GM21737 (cell line): ENCODE data around the gene LSM3.

Source experiments
- ATAC-seq: cut with Tn5 transposase; IDR thresholded peaks from one replicate; pipeline ENCODE4 v1.9.1; 2021; ENCODE audit warnings: mild to moderate bottlenecking, moderate library complexity; ENCODE audit not compliant: unreplicated experiment

Gene LSM3

GRCh38 chr3:14156843-14157561 lies 21.6 kb upstream of the LSM3 start:
- ATAC-seq, result no peak

DNA sequence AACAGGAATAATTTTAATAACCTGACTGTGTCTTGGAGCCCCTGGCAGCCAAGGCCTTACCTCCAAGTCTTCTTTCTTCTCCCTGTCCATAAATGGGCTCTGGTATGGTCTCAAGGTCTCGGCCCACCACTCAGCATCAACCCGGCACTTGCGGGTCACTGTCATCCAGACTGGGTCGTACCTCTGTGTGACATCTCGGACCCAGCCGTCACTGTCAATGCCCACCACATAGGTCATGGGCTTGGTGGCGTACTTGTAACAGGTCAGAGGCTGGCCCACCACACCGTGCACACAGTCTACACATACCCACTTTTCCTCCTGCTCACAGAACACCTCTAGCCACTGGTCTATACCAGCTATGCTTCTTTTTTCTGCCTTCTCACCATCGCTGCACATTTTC lies 20.7 kb upstream of the LSM3 start:
- ATAC-seq, result no peak

DNA sequence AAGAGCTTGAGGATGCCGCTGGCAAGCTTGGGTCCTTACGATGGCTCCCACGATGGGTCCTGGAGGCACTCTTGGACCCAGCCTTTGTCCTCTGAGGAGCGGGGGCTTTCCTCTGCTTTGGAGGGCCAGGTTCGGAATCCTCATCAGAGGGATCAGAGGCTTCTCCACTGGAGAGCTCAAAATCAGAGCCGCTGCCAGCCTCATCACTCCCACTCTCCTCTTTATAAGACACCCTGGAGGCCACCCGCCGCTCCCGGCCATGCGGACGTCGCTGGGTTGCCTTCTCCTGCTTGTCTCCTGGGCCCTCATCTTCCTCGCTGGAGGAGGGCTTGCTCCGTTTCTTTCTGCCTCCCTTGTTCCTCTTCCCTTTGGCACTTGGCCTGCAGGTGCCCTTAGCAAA lies 20.2 kb upstream of the LSM3 start:
- no peak for ATAC-seq

GRCh38 chr3:14159426-14159825 lies 19.2 kb upstream of the LSM3 start:
- no peak for ATAC-seq

- ATAC-seq, result no peak
These were observed 17.3 kb upstream of the LSM3 start for GRCh38 chr3:14161282-14161681.

- no peak for ATAC-seq
These were observed 16.4 kb upstream of the LSM3 start for GRCh38 chr3:14162178-14162577.

GRCh38 chr3:14166877-14167603 lies 11.6 kb upstream of the LSM3 start:
- ATAC-seq, result no peak

DNA sequence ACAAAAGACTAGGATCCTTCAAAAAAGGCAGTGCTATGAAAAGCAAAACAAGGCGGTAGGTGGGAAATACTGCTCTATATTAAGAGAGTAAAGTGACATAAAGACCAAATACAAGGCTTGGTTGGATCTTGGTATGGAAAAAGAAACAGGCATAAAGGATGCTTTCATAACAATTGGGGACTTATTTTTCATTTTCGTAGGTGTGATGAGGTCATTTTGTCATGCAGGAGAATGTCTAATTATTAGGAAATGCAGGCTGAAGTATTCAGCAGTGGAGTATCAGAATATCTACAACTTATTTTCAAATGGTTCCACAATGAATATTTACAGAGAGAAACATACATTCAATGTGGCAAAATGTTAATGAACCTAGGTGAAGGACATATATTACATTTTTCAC lies 9.2 kb upstream of the LSM3 start:
- no peak for ATAC-seq

- ATAC-seq, result no peak
These were observed 8.7 kb upstream of the LSM3 start for GRCh38 chr3:14169871-14170270.

DNA sequence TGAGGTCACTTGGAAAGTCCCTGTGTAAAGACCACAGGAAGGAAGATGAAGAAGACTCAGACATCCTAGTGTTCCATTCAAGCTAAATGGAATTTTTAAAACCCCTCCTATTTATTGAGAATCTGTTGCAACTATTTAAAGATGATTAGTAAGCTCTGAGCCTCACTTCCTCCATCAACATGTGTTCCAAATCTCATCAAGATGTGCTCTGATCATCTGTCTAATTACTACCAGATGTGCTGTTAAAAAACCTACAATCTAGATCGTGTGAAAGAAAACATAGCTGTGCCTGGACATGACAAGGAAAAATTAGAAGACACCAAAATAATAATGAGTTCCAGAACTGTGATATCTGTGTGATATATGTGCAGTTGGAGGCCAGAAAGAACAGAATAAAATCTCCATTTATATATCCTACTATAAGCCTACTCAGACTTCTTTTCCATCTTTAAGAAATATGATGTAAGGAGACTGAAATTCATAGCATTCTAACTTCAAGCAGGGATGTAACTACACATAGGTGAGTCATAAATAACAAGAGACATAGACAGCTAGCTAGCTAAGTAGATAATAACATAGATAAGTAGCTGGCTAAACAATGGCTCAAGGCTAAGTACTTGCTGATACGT lies 8.0 kb upstream of the LSM3 start:
- no peak for ATAC-seq

- no peak for ATAC-seq
These were observed 6.1 kb upstream of the LSM3 start for GRCh38 chr3:14172496-14172895.

DNA sequence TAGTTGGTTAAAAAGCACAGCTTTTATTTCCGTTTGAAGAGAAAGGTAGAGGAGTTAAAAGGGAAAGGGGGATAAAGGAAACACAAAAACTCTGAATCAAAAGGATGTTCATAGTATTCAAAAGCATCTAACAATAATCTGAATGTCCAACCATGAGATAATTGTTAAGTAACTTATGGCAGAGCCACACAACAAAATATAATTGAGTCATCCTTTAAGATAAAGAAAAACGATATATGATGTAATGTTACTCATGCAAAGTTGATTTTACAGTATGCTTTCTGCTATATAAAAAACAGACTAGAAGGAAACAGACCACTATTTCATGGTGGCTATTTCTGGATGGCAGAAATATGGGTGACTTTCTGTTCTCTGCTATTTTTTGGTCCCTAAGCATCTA lies 4.1 kb upstream of the LSM3 start:
- no peak for ATAC-seq

DNA sequence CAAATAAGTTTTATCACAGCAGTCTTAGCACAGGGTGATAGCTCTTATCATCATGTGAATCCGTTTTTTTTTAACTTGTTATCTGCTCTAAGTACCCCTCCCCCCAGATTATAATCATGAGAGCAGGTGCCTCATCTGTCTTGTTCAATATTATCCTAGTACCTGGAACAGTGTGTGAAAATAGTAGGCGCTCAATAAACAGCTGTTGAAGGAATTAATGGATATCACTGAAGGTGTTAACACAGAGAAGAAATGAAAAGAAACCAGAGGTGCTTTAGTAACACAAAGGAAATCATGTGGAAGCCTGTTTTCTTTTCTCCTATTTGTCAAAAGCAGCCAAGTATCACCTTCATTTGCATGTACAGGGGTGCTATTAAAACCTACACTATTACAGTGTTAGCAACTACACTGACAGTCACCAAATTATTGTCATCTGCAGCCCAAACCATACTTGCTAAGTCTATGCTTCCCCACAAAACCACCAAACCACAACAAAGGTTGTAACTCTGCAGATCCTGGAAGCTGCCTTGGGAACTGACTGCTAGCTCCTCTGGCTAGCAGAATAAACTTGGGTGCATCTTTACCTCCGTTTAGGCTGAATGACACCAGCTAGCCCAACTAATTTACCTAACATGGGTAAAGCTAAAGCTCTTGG lies 3.1 kb upstream of the LSM3 start:
- ATAC-seq, result no peak

DNA sequence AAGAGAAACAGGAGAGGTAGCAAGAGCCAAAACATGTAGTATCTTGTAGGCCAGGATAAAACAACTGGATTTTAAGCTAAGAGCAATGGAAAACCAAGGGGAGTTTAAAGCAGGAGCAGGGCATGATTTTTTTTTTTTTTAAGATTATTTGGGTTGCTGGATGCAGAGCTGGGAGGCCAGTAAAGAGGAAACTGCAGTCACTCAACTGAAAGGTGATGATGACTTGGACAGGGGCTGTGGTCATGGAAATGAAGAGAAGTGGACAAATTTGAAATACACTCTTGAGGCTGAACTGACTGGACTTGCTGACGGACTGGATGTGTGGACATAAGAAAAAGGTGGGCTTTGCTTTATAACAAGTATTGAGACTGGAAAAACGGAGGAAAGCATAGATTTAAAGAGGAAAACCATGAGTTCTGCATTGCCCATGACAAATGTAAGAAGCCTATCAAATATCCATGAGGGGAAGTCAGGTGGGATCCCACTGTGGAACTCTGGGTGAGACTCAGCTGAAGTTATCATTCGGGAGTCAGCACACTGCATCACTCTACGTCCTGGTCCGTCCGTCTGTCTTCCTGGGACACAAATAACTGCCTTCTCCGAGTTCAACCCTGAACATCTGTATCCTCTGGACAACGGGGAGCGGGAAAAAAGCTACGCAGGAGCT lies 904 bp upstream of the LSM3 start:
- no peak for ATAC-seq

GRCh38 chr3:14179114-14179465 lies 473 bp downstream of the LSM3 start:
- ATAC-seq, result no peak

GRCh38 chr3:14179795-14180194 lies 1.2 kb downstream of the LSM3 start:
- ATAC-seq, result no peak

GRCh38 chr3:14181253-14181652 lies 2.6 kb downstream of the LSM3 start:
- no peak for ATAC-seq

GRCh38 chr3:14183015-14183577 lies 4.5 kb downstream of the LSM3 start:
- ATAC-seq, result no peak

- ATAC-seq, result no peak
These were observed 8.3 kb downstream of the LSM3 start for GRCh38 chr3:14186854-14187458.

DNA sequence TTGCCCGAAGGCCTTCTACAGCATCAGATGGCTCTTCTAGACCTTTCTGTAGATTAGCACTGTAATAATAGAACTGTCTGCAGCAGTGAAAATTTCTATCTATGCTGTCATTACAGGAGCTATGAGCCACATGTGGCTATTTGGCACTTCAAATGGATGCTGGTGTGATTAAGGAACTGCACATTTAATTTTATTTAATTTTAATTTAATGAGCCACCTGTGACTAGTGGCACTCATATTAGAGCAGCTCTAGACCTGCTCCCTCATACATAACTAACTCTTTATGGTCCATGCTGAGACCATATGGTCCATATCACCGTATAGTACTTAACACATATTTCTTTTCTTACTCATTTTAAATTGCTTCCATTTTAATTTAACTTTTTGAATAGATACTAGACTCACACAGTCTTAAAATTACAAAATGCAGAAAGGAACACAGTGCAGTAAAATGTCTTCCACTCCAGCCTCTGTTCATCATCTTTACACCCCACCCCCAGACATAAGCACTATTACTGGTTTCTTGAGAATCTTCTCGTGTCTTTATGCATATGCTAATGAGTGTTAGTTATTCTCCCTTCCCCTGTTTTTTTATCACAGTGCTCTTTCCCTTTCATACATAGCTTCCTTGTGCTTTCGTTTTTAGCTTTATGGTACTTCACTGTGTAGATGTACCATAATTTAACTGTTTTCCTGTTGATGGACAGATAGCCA lies 9.6 kb downstream of the LSM3 start:
- ATAC-seq, result no peak
